HG03103 (cell line): ENCODE data around the gene DUSP28.
A peak's percentile ranks its signal among the peaks of the same experiment; 100 is the strongest.
"Not testable (repeated sequence)": the region's sequence is repeated elsewhere in the genome, so short reads cannot be mapped to it uniquely, and the experiment has no call there.

ENCODE experiments used
- ATAC-seq: cut with Tn5 transposase; IDR thresholded peaks from one replicate; pipeline ENCODE4 v1.9.1; 2021; ENCODE audit warnings: low read depth; ENCODE audit not compliant: unreplicated experiment

The DUSP28 gene

DNA sequence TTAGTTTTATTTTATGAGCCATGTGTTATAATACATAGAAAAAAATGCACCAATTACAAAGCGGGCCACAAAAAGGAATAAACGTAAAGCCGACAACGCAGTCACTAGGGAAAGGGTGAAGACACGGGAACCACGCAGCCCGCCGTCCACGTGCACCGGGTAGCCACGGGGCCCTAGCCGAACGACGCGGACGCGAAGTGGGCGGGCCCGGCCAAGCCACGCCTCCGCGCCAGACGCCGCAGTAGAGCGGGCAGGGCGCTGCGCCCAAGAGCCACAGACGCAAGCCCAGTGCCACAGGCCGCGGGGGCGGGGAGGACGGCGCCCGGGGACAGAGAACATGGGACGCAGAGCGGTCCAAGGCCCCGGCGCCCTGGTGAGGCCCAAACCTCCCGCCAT, at the start of gene DUSP28:
Gene DUSP28, plus strand, starts transcription at position 274 of the 396 bp plus-strand sequence. CDS start 328 bp downstream, outside the sequence.
- ATAC-seq: peak; percentile 41

- ATAC-seq: no peak
These were observed 49.5 kb upstream of the DUSP28 start for GRCh38 chr2:240510513-240511210.

- ATAC-seq: no peak
These were observed 48.6 kb upstream of the DUSP28 start for GRCh38 chr2:240511351-240512108.

- ATAC-seq: no peak
These were observed 48.1 kb upstream of the DUSP28 start for GRCh38 chr2:240512109-240512485.

DNA sequence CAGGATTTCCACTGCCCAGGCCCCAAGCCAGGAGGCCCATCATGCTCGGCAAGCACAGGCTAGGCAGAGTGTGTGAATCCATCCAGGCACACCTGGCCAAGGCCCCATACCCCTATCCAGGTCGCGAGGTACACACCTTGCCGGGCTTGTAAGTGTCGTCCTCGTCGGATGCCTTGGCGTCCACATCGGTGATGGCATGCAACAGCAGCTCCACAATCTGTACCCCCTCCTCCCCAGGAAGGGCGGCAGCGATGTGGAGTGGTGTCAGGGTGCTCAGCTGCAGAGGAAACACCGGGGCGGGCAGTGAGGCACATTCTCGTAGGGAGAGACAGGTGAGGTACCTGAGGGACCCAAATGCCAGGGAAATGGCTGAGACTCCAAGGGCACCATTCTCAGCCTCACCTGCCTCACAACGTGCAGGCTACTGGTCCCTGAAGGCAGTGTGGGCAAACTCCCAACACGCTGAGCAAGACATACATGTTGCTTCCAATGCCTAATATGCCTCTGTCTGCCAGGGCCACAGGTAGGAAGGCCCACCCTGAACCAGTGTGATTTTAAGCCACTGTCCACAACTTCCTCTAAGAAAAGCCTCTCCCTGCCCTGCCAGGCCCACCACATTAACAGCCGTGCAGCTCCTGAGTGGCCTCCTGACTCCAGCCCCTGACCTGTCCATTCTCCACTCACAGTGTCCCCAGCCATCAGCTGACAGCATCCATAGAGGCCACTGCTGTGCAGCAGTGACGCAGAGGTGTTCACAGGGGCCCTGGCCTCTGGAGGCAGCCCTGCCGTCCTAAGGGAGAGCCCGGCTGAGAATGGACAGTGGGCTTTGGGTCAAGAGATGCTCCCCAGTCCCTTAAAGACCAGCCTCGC, 47.3 kb upstream of the DUSP28 start:
- no peak for ATAC-seq

DNA sequence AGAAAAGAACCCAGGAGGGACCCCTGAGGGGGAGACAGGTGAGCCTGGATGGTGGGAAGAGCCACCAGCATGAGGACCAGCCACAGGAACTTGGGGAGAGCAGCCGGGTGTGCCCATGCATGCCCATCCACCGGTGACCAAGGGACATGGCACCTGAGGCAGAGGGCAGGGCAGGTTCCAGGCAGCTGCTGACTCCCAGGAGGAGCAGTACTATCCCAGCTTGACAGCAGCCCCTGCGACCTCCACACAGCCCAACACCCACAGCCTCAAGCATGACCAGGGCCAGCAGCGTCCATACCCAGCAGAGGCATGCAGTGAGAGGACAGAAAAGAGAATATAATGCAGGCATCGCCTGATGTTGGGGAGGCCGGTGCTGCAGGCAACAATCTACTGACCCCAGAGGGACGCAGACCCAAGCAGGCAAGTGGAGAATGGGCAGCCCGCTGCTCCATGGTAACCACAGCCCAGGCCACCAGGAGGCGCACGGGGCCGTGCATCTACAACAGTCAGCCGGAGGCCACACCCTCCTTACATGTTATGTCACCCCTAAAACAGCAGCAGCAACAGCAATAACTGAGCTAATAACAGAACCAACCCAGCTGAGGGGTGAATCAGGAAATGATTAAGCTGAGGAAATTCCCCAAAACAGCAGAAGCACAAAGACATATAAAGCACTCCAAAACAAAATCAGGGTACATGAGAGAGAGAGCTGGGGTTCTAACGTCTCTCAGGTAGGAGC, 46.4 kb upstream of the DUSP28 start:
- peak; percentile 93 for ATAC-seq

- ATAC-seq: no peak
These were observed 45.5 kb upstream of the DUSP28 start for GRCh38 chr2:240514631-240515030.

DNA sequence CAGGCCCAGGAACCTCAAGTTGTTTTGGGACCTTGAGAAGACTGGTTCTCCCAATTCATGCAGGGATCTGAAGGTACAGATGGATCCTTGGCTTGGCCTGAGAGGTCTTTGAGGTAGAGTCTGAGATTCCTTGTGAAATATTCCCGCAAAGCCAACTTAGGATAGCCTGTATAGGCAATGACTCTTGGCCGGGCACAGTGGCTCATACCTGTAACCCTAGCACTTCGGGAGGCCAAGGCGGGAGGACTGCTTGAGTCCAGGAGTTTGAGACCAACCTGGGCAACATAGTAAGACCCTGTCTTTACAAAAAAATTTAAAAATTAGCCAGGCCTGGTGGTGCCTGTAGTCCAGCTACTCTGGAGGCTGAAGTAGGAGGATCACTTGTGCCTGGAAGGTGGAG, 42.8 kb upstream of the DUSP28 start:
- no peak for ATAC-seq

DNA sequence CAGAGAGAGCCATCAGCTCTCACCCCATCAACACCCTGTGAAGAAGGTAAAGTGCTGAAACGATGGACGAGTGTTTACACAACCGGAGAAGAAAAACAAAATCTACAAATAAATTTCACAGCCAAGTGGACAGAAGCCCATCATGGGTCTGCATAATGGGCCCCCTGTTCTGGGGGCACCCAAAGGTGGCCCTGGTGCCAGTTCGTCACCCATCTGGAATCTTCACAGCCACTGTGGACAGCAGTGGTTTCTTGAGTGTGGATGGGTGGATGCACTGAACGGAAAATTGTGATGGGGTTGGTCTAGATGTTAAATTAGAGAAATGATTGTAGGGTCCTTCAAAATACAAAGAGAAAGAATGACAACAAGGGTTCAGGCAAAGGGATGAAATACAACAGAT, 41.2 kb upstream of the DUSP28 start:
- no peak for ATAC-seq

- no peak for ATAC-seq
These were observed 40.6 kb upstream of the DUSP28 start for GRCh38 chr2:240519396-240520129.

- ATAC-seq: no peak
These were observed 39.8 kb upstream of the DUSP28 start for GRCh38 chr2:240520130-240520973.

DNA sequence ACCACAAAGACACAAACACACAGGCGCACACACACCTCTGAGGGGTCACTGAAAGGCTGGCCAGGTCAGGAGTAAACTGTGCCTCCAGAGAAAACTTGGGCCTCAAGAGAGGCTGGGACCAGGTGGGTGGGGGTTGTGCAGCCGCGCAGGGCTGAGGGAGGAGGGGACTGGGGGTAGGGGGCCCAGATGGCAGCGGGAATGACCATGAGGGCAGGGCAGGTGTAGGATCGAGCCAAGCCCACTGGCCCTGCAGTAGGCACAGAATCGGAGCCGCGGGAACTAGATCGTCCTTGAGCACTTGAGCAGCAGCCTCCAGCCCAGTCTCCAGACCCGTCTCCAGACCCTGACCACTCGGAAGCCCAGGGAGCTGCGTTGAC, 39.2 kb upstream of the DUSP28 start:
- no peak for ATAC-seq

DNA sequence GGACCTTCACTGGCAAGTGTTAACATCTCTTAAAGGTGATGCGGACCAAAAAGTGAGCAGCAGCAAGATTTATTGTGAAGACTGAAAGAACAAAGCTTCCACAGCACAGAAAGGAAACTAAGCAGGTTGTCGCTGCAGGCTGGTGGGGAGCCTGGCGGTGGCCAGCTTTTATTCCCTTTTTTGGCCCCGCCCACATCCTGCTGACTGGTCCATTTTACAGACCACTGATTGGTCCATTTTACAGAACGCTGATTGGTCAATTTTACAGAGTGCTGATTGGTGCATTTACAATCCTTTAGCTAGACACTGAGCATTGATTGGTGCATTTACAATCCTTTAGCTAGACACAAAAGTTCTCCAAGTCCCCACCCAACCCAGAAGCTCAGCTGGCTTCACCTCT, 38.3 kb upstream of the DUSP28 start:
- not testable (repeated sequence) for ATAC-seq

GRCh38 chr2:240522406-240522805, 37.8 kb upstream of the DUSP28 start:
- ATAC-seq: no peak

GRCh38 chr2:240523451-240524281, 36.5 kb upstream of the DUSP28 start:
- no peak for ATAC-seq

GRCh38 chr2:240524963-240525718, 35.0 kb upstream of the DUSP28 start:
- no peak for ATAC-seq

DNA sequence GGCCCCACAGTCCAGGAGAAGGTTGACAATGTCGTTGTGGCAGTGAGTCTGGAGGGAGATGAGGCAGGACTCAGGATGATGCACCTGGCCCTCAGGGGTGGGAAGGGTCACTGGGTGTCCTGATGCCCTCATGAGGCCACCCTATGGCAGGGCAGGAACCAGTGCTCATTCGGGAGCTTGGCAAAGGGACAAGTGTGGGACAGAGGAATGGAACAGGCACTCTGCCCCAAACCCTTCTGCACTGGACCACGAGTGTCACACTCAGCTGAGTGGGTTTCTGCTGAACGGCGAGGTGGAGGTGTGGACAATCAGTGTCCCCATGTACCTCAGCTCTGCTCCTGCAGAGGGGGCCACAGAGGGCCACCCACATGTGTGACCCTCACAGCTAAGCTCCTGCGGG, 34.4 kb upstream of the DUSP28 start:
- no peak for ATAC-seq
